A673 (cell line): Measurements from ENCODE around the gene CLEC9A. TPM values are rescaled to one million over a fixed set of nuclear protein-coding genes. Genes with fewer than 3 reads are reported as not detected.
"Not testable (repeated sequence)": the region's sequence is repeated elsewhere in the genome, so short reads cannot be mapped to it uniquely, and the experiment has no call there.

Experiments used
- BruUV-seq: library from RNA; stranded (reverse); fragments of 400-500 nt; replicated peaks from 2 replicates; lab custom pipeline; 2021; lab: Mats Ljungman, UMichigan
- CTCF ChIA-PET: fragments of 300-600 bp; sonication (Branson Sonifier 250); formaldehyde crosslinking; loops from one replicate; lab custom pipeline; 2022; ENCODE audit warnings: antibody characterized with exemption; lab: Charles Lee
- POLR2A ChIA-PET: fragments of 300-600 bp; sonication (Branson Sonifier 250); formaldehyde crosslinking; loops from one replicate; lab custom pipeline; 2022; ENCODE audit warnings: antibody characterized with exemption; ENCODE audit not compliant: low non-redundant PET; lab: Charles Lee
- DNase-seq: peaks from one replicate; pipeline ENCODE4 v3.0.0-alpha.2; 2015; ENCODE audit warnings: low spot score
- H3K27ac ChIP-seq: fragments of 200-600 bp; sonication (generic); 2 replicates; pipeline ENCODE4 v1.5.1; 2016; ENCODE audit warnings: mixed run types, low read depth, mild to moderate bottlenecking, mixed read lengths, antibody characterized with exemption, low read length; ENCODE audit not compliant: poor library complexity, severe bottlenecking
- H3K27me3 ChIP-seq: fragments of 200-600 bp; sonication (generic); replicated peaks from 2 replicates; pipeline ENCODE4 v1.6.1; 2017; ENCODE audit warnings: mixed run types, low read depth, mild to moderate bottlenecking, mixed read lengths, antibody characterized with exemption, low read length; ENCODE audit not compliant: insufficient read depth, poor library complexity
- H3K36me3 ChIP-seq: fragments of 200-600 bp; sonication (generic); 2 replicates; pipeline ENCODE4 v1.6.1; 2016; ENCODE audit warnings: mixed run types, mild to moderate bottlenecking, mixed read lengths, antibody characterized with exemption, low read length; ENCODE audit not compliant: insufficient read depth, poor library complexity, severe bottlenecking
- H3K4me1 ChIP-seq: fragments of 200-600 bp; sonication (generic); 2 replicates; pipeline ENCODE4 v1.6.1; 2017; ENCODE audit warnings: mixed run types, mild to moderate bottlenecking, mixed read lengths, antibody characterized with exemption, low read length; ENCODE audit not compliant: insufficient read depth, poor library complexity, severe bottlenecking
- H3K4me3 ChIP-seq: fragments of 200-600 bp; sonication (generic); 2 replicates; pipeline ENCODE4 v1.5.1; 2016; ENCODE audit warnings: low read depth, mixed run types, mild to moderate bottlenecking, mixed read lengths, low read length; ENCODE audit not compliant: poor library complexity, severe bottlenecking
- H3K9me3 ChIP-seq: fragments of 200-600 bp; sonication (generic); 2 replicates; pipeline ENCODE4 v1.6.1; 2016; ENCODE audit warnings: mixed run types, low read depth, mild to moderate bottlenecking, mixed read lengths, antibody characterized with exemption, low read length; ENCODE audit not compliant: poor library complexity, severe bottlenecking
- CTCF ChIP-seq: fragments of 300-800, 200-600 bp; sonication (generic); conservative IDR thresholded peaks from 2 replicates; pipeline ENCODE4 v1.5.1; 2017; ENCODE audit warnings: low read depth, mild to moderate bottlenecking, antibody characterized with exemption, low read length, moderate library complexity, mixed read lengths
- EZH2 ChIP-seq: fragments of 200-600 bp; sonication (generic); IDR thresholded peaks from 2 replicates; pipeline ENCODE4 v1.6.1; 2017; ENCODE audit warnings: borderline replicate concordance, low read depth, mild to moderate bottlenecking, mixed read lengths, antibody characterized with exemption, low read length; ENCODE audit not compliant: poor library complexity, severe bottlenecking
- intact Hi-C: fragments of 100-400 bp; cut with micrococcal nuclease; formaldehyde crosslinking; loops from one replicate; pipeline ENCODE4 v1.10.0; 2022; ENCODE audit not compliant: unreplicated experiment
- total RNA-seq: library from RNA; stranded (reverse); gene quantifications from 2 replicates; pipeline ENCODE4 v1.2.3, GENCODE V29; 2021

The CLEC9A gene
- total RNA-seq, 1 experiment from 2014 or later, result not detected

GRCh38 chr12:10021342-10021741 is 9.1 kb upstream of the CLEC9A start:
- Histone ChIP-seq H3K27me3 (no peaks in the 10 kb centered on the region), H3K4me3 (no peak overlapping the region), H3K27ac (no peak overlapping the region), H3K4me1 (peaks cover 13% of the 10 kb centered on the region), H3K9me3 (no peaks in the 10 kb centered on the region), H3K36me3 (no peaks in the 10 kb centered on the region)
- intact Hi-C loops, result no loop called here
- ChIA-PET CTCF (no interaction called here), POLR2A (no interaction called here)
- BruUV-seq, result no TSS peak
- no peak for DNase-seq
- no peak for TF ChIP-seq CTCF
- no peak for TF ChIP-seq EZH2

DNA sequence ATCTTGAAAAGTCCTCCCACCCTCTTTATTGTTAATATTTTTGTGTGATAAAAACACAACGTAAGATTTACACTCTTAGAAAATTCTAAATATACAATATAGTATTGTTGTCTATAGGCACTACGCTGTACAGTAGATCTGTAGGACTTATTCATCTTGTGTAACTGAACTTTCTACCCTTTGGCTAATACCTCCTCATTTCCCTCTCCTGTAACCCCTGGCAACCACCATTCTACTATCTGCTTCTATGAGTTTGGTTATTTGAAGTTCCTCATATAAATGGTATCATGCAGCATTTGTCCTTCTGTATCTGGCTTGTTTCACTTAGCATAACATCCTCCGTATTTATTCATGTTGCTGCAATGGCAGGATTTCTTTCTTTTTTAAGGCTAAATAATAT is 5.2 kb upstream of the CLEC9A start:
- Histone ChIP-seq H3K27me3 (no peaks in the 10 kb centered on the region), H3K4me1 (peaks cover 8% of the 10 kb centered on the region), H3K4me3 (no peak overlapping the region), H3K27ac (no peak overlapping the region), H3K9me3 (no peaks in the 10 kb centered on the region), H3K36me3 (no peaks in the 10 kb centered on the region)
- POLR2A ChIA-PET, result no interaction called here
- intact Hi-C loops, result no loop called here
- TF ChIP-seq CTCF (no peak), EZH2 (no peak)
- DNase-seq, result no peak
- CTCF ChIA-PET, result no interaction called here
- no TSS peak for BruUV-seq

DNA sequence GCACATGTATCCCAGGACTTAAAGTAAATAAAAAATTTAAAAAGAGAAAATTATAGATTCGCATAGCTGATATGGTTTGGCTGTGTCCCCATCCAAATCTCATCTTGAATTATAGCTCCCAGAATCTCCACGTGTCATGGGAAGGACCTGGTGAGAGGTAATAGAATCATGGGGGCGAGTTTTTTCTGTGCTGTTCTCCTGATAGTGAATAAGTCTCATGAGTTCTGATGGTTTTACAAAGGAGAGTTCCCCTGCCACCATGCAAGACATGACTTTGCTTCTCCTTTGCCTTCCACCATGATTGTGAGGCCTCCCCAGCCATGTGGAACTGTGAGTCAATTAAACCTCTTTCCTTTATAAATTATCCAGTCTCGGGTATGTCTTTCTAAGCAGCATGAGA is 3.8 kb upstream of the CLEC9A start:
- H3K27me3 ChIP-seq, H3K4me1 ChIP-seq, H3K36me3 ChIP-seq, H3K9me3 ChIP-seq, BruUV-seq, CTCF ChIA-PET, H3K27ac ChIP-seq, DNase-seq, intact Hi-C loops, POLR2A ChIA-PET, H3K4me3 ChIP-seq: not testable (repeated sequence)

GRCh38 chr12:10027311-10027710 is 3.2 kb upstream of the CLEC9A start:
- ChIA-PET POLR2A (no interaction called here), CTCF (interaction anchor here (0.6 kb wide), 1 partner anchor 17 kb away, joined by 3 read pairs; no protein-coding TSS in a partner anchor)
- no peaks in the 10 kb centered on the region for H3K9me3 ChIP-seq
- no peak for DNase-seq
- BruUV-seq, result no TSS peak
- H3K27ac ChIP-seq, result no peak overlapping the region
- TF ChIP-seq EZH2 (no peak), CTCF (no peak)
- H3K4me3 ChIP-seq, result no peak overlapping the region
- no peaks in the 10 kb centered on the region for H3K27me3 ChIP-seq
- H3K36me3 ChIP-seq, result no peaks in the 10 kb centered on the region
- peaks cover 8% of the 10 kb centered on the region for H3K4me1 ChIP-seq
- intact Hi-C loops, result no loop called here
